HG02885 (cell line): ENCODE measurements around the gene SRD5A1.

Experiments used
- ATAC-seq: cut with Tn5 transposase; IDR thresholded peaks from one replicate; pipeline ENCODE4 v1.9.1; 2021; ENCODE audit warnings: mild to moderate bottlenecking; ENCODE audit not compliant: unreplicated experiment, poor library complexity

SRD5A1 gene

DNA sequence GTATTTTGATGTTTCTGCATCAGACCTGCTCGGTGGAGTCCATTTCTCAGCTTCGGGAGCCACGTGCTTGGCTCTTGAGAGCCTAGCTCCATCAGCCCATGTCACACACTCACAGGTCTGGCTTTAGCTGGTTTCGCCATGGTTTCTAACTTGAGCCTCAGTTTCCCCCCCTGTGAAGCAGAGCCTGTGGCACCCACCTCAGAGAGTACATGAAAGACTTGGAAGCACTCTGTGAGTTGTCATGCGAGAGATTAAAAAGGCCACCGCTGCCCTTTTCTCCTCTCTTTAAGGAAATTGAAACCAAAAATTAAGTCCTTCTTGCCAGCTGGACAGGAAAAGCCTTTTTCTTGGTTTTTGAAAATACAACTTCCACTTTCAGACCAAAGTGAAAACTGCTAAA is 88.8 kb downstream of the SRD5A1 start:
- ATAC-seq: peak; percentile 51

GRCh38 chr5:6723122-6723815 is 90.0 kb downstream of the SRD5A1 start:
- ATAC-seq: no peak

- no peak for ATAC-seq
Measured at GRCh38 chr5:6723816-6724300, 90.6 kb downstream of the SRD5A1 start.
